Ureter (tissue), 1 donor: ENCODE results near the gene SBNO1. TPM values are rescaled to one million over a fixed set of nuclear protein-coding genes. Genes with fewer than 3 reads are reported as not detected.
"Not testable (repeated sequence)": the region's sequence is repeated elsewhere in the genome, so short reads cannot be mapped to it uniquely, and the experiment has no call there.

ENCODE experiments used
- DNase-seq: peaks from one replicate; pipeline ENCODE4 v3.0.0-alpha.2; 2020; ENCODE audit warnings: low spot score
- total RNA-seq: library from RNA; stranded (reverse); gene quantifications from one replicate; pipeline ENCODE4 v1.2.4, GENCODE V29; 2023
- donor health status: DM: yes; HTN: yes; CAD: no.

SBNO1 gene
- total RNA-seq, 1 donor from 2014 or later, result 31.2 TPM

- DNase-seq, result peak; percentile 56
These were observed 94.2 kb downstream of the SBNO1 start for GRCh38 chr12:123270214-123271000.

GRCh38 chr12:123269896-123270213 is 94.8 kb downstream of the SBNO1 start:
- no peak for DNase-seq

GRCh38 chr12:123269395-123269892 is 95.2 kb downstream of the SBNO1 start:
- peak; percentile 78 for DNase-seq

GRCh38 chr12:123268850-123269249 is 95.8 kb downstream of the SBNO1 start:
- DNase-seq, result no peak

GRCh38 chr12:123267991-123268843 is 96.4 kb downstream of the SBNO1 start:
- no peak for DNase-seq

GRCh38 chr12:123267335-123267920 is 97.2 kb downstream of the SBNO1 start:
- DNase-seq, result no peak

- no peak for DNase-seq
These were observed 97.9 kb downstream of the SBNO1 start for GRCh38 chr12:123266679-123267277.

- DNase-seq, result no peak
These were observed 98.6 kb downstream of the SBNO1 start for GRCh38 chr12:123265851-123266678.

- no peak for DNase-seq
These were observed 100.0 kb downstream of the SBNO1 start for GRCh38 chr12:123264642-123265041.

- no peak for DNase-seq
These were observed 101.3 kb downstream of the SBNO1 start for GRCh38 chr12:123263196-123263817.

- DNase-seq, result no peak
These were observed 103.5 kb downstream of the SBNO1 start for GRCh38 chr12:123261196-123261595.

GRCh38 chr12:123260081-123260480 is 104.6 kb downstream of the SBNO1 start:
- no peak for DNase-seq

- no peak for DNase-seq
These were observed 106.1 kb downstream of the SBNO1 start for GRCh38 chr12:123258593-123258992.

- DNase-seq, result no peak
These were observed 109.7 kb downstream of the SBNO1 start for GRCh38 chr12:123254853-123255446.

GRCh38 chr12:123253641-123254459 is 110.8 kb downstream of the SBNO1 start:
- no peak for DNase-seq

GRCh38 chr12:123252365-123252764 is 112.3 kb downstream of the SBNO1 start:
- DNase-seq, result not testable (repeated sequence)

- no peak for DNase-seq
These were observed 113.1 kb downstream of the SBNO1 start for GRCh38 chr12:123251403-123252076.

- peak; percentile 89 for DNase-seq
These were observed 113.9 kb downstream of the SBNO1 start for GRCh38 chr12:123250471-123251383.
